HEK293 (cell line): ENCODE measurements around the gene THTPA.

Experiments
- CTCF ChIA-PET: fragments of 350-600 bp; formaldehyde crosslinking; extraction: SDS; loops from one replicate; lab custom pipeline; 2021; ENCODE audit warnings: antibody characterized with exemption; lab: Yijun Ruan, JAX
- POLR2A ChIA-PET: fragments of 300-600 bp; formaldehyde crosslinking; extraction: SDS; loops from one replicate; lab custom pipeline; 2020; ENCODE audit warnings: antibody characterized with exemption, inconsistent platforms; lab: Yijun Ruan, JAX
- H3K27ac ChIP-seq: fragments of 200-500 bp; sonication (Bioruptor generic); 2 replicates; pipeline ENCODE4 v1.5.1; 2014; ENCODE audit warnings: low read depth, low read length, control low read depth, inconsistent platforms; ENCODE audit errors: extremely low read depth
- H3K36me3 ChIP-seq, 2 experiments: fragments of 200-500 bp in 1 of 2; sonication (Bioruptor generic) in 1 of 2; 1 replicate in 1 of 2; 2 replicates in 1 of 2; pipeline ENCODE4 v1.5.1; 2014 to 2017; ENCODE audit warnings: inconsistent platforms in 2 of 2, low read length in 2 of 2; ENCODE audit not compliant: control insufficient read depth in 2 of 2, insufficient read depth in 1 of 2
- H3K4me1 ChIP-seq: fragments of 200-500 bp; sonication (Bioruptor generic); 2 replicates; pipeline ENCODE4 v1.5.1; 2014; ENCODE audit warnings: mild to moderate bottlenecking, low read length, inconsistent platforms; ENCODE audit not compliant: control insufficient read depth, insufficient read depth
- H3K4me3 ChIP-seq: 2 replicates; pipeline ENCODE4 v1.5.1; 2011; ENCODE audit warnings: low read depth, mild to moderate bottlenecking, control low read depth, low read length, moderate library complexity
- H3K9me3 ChIP-seq: fragments of 200-500 bp; sonication (Bioruptor generic); 2 replicates; pipeline ENCODE4 v1.5.1; 2014; ENCODE audit warnings: low read depth, low read length, inconsistent platforms; ENCODE audit not compliant: control insufficient read depth, insufficient read depth
- BCL11B ChIP-seq: fragments of 450-650 bp; formaldehyde crosslinking; IDR thresholded peaks from 2 replicates; pipeline ENCODE4 v1.5.1; 2016; ENCODE audit warnings: low read depth, missing biosample characterization, missing genetic modification characterization
- MEIS1 ChIP-seq: sonication (generic); formaldehyde crosslinking; IDR thresholded peaks from 2 replicates; pipeline ENCODE4 v1.8.1; 2022; ENCODE audit warnings: missing genetic modification reagents, mild to moderate bottlenecking, borderline replicate concordance
- OVOL3 ChIP-seq: fragments of 450-650 bp; formaldehyde crosslinking; IDR thresholded peaks from 2 replicates; pipeline ENCODE4 v1.5.1; 2016; ENCODE audit warnings: missing biosample characterization, missing genetic modification characterization
- PRDM1 ChIP-seq: fragments of 450-650 bp; formaldehyde crosslinking; IDR thresholded peaks from 2 replicates; pipeline ENCODE4; 2016; ENCODE audit warnings: missing biosample characterization, missing genetic modification characterization
- PRDM10 ChIP-seq: fragments of 450-650 bp; formaldehyde crosslinking; IDR thresholded peaks from 2 replicates; pipeline ENCODE4 v1.5.1; 2016; ENCODE audit warnings: missing biosample characterization, missing genetic modification characterization
- REST ChIP-seq: fragments of 450-650 bp; formaldehyde crosslinking; IDR thresholded peaks from 2 replicates; pipeline ENCODE4 v1.5.1; 2016; ENCODE audit warnings: missing biosample characterization, missing genetic modification characterization
- SALL2 ChIP-seq: fragments of 450-650 bp; formaldehyde crosslinking; IDR thresholded peaks from 2 replicates; pipeline ENCODE4 v1.5.0; 2017; ENCODE audit warnings: missing biosample characterization, mild to moderate bottlenecking, missing genetic modification characterization, borderline replicate concordance
- TCF7L2 ChIP-seq: IDR thresholded peaks from 2 replicates; pipeline ENCODE4 v1.6.1; 2011; ENCODE audit warnings: low read depth, mild to moderate bottlenecking, inconsistent platforms, low read length, moderate library complexity, borderline replicate concordance
- ZBTB17 ChIP-seq: fragments of 450-650 bp; formaldehyde crosslinking; IDR thresholded peaks from 2 replicates; pipeline ENCODE4 v1.5.1; 2016; ENCODE audit warnings: missing biosample characterization, missing genetic modification characterization
- ZBTB44 ChIP-seq: fragments of 450-650 bp; IDR thresholded peaks from 2 replicates; pipeline ENCODE4 v1.5.1; 2018; ENCODE audit warnings: missing biosample characterization, mild to moderate bottlenecking, missing genetic modification characterization
- ZBTB48 ChIP-seq: fragments of 450-650 bp; formaldehyde crosslinking; IDR thresholded peaks from 2 replicates; pipeline ENCODE4 v1.5.1; 2016; ENCODE audit warnings: missing biosample characterization, missing genetic modification characterization
- ZNF148 ChIP-seq: fragments of 450-650 bp; formaldehyde crosslinking; IDR thresholded peaks from 2 replicates; pipeline ENCODE4 v1.5.0; 2017; ENCODE audit warnings: missing biosample characterization, missing genetic modification characterization, borderline replicate concordance
- ZNF280D ChIP-seq: fragments of 450-650 bp; formaldehyde crosslinking; IDR thresholded peaks from 2 replicates; pipeline ENCODE4 v1.5.1; 2016; ENCODE audit warnings: missing biosample characterization, missing genetic modification characterization
- ZNF324 ChIP-seq: fragments of 450-650 bp; formaldehyde crosslinking; IDR thresholded peaks from 2 replicates; pipeline ENCODE4 v1.5.1; 2016; ENCODE audit warnings: missing biosample characterization, missing genetic modification characterization
- ZNF423 ChIP-seq: fragments of 450-650 bp; formaldehyde crosslinking; IDR thresholded peaks from 2 replicates; pipeline ENCODE4 v1.5.1; 2016; ENCODE audit warnings: missing biosample characterization, missing genetic modification characterization
- ZNF560 ChIP-seq: fragments of 450-650 bp; formaldehyde crosslinking; IDR thresholded peaks from 2 replicates; pipeline ENCODE4 v1.5.1; 2017; ENCODE audit warnings: missing biosample characterization, missing genetic modification characterization, borderline replicate concordance
- ZNF664 ChIP-seq: fragments of 450-650 bp; formaldehyde crosslinking; IDR thresholded peaks from 2 replicates; pipeline ENCODE4 v1.5.1; 2016; ENCODE audit warnings: missing biosample characterization, missing genetic modification characterization
- ZNF747 ChIP-seq: fragments of 450-650 bp; formaldehyde crosslinking; IDR thresholded peaks from 2 replicates; pipeline ENCODE4 v1.5.1; 2016; ENCODE audit warnings: missing biosample characterization, missing genetic modification characterization
- ZNF792 ChIP-seq: fragments of 450-650 bp; formaldehyde crosslinking; IDR thresholded peaks from 2 replicates; pipeline ENCODE4 v1.5.1; 2016; ENCODE audit warnings: missing biosample characterization, missing genetic modification characterization

The THTPA gene

GRCh38 chr14:23579311-23579630 is 23.2 kb downstream of the THTPA start:
- ChIA-PET CTCF (no interaction called here), POLR2A (interaction anchor here (1.0 kb wide), 1 partner anchor 12 kb away, joined by 4 read pairs; the partner anchor contains the start of gene AP1G2)
- TF ChIP-seq TCF7L2 (no peak), ZNF423 (tag by site-specific recombination) (no peak), ZBTB17 (tag by site-specific recombination) (0 out of 2 replicates have a peak, but pooled peaks have one; percentile 9), ZNF324 (no peak), ZBTB44 (tag by site-specific recombination) (no peak), MEIS1 (CRISPR knock-in tag) (no peak)

GRCh38 chr14:23579739-23580138 is 23.7 kb downstream of the THTPA start:
- ChIA-PET CTCF (interaction anchor here (0.5 kb wide), 1 partner anchor 83 kb away, joined by 3 read pairs; no protein-coding TSS in a partner anchor), POLR2A (no interaction called here)
- TF ChIP-seq REST (tag by site-specific recombination), result no peak
- no peak for TF ChIP-seq ZNF280D (tag by site-specific recombination)
- TF ChIP-seq OVOL3, result no peak
- TF ChIP-seq ZNF664 (tag by site-specific recombination), result no peak
- TF ChIP-seq BCL11B (tag by site-specific recombination), result no peak
- TF ChIP-seq SALL2 (tag by site-specific recombination), result no peak
- TF ChIP-seq ZNF560, result no peak
- no peak for TF ChIP-seq ZNF148 (tag by site-specific recombination)
- no peak for TF ChIP-seq PRDM1 (tag by site-specific recombination)
- TF ChIP-seq ZNF792 (tag by site-specific recombination), result no peak
- no peak for TF ChIP-seq ZNF747 (tag by site-specific recombination)
- TF ChIP-seq ZBTB48 (tag by site-specific recombination), result no peak
- no peak for TF ChIP-seq PRDM10
- Histone ChIP-seq H3K4me1 (no peaks in the 10 kb centered on the region), H3K36me3 (no peaks in the 10 kb centered on the region), H3K4me3 (no peak overlapping the region), H3K27ac (no peak overlapping the region), H3K9me3 (no peaks in the 10 kb centered on the region)

More at GRCh38 chr14:23579311-23579630, 23.2 kb downstream of the THTPA start:
- Histone ChIP-seq H3K4me3 (no peak overlapping the region), H3K27ac (no peak overlapping the region), H3K4me1 (no peaks in the 10 kb centered on the region), H3K36me3 (no peaks in the 10 kb centered on the region), H3K9me3 (no peaks in the 10 kb centered on the region)
